Activated naive CD4-positive, alpha-beta T cell treated with anti-CD3 and anti-CD28 coated beads, Interleukin-2, amount 50 U/mL, for 24 hours (primary cell): ENCODE data around the gene TFF3.

Source experiments
- H3K27ac Mint-ChIP-seq: one replicate; pipeline ENCODE4 v1.8.0; 2021; ENCODE audit warnings: mild to moderate bottlenecking, mixed read lengths
- H3K27me3 Mint-ChIP-seq: one replicate; pipeline ENCODE4 v1.8.0; 2021; ENCODE audit warnings: mixed read lengths
- H3K36me3 Mint-ChIP-seq: one replicate; pipeline ENCODE4 v1.8.0; 2021; ENCODE audit warnings: mixed read lengths
- H3K4me1 Mint-ChIP-seq: one replicate; pipeline ENCODE4 v1.8.0; 2021; ENCODE audit warnings: mixed read lengths
- H3K4me3 Mint-ChIP-seq: one replicate; pipeline ENCODE4 v1.8.0; 2021; ENCODE audit warnings: mild to moderate bottlenecking, mixed read lengths
- H3K9me3 Mint-ChIP-seq: one replicate; pipeline ENCODE4 v1.8.0; 2021; ENCODE audit warnings: mixed read lengths

TFF3 gene

GRCh38 chr21:42306366-42307035, 8.7 kb downstream of the TFF3 start:
- Mint-ChIP-seq H3K36me3 (no peaks in the 10 kb centered on the region), H3K9me3 (no peaks in the 10 kb centered on the region), H3K27ac (no peak overlapping the region), H3K4me1 (peaks cover 6% of the 10 kb centered on the region), H3K4me3 (no peak overlapping the region), H3K27me3 (no peaks in the 10 kb centered on the region)

- H3K27ac Mint-ChIP-seq: no peak overlapping the region
Measured at GRCh38 chr21:42305707-42306147, 9.5 kb downstream of the TFF3 start.

GRCh38 chr21:42304556-42305454, 10.4 kb downstream of the TFF3 start:
- Mint-ChIP-seq H3K9me3 (no peaks in the 10 kb centered on the region), H3K27ac (no peak overlapping the region), H3K27me3 (no peaks in the 10 kb centered on the region), H3K36me3 (no peaks in the 10 kb centered on the region), H3K4me3 (no peak overlapping the region), H3K4me1 (peaks cover 10% of the 10 kb centered on the region)

More at GRCh38 chr21:42305707-42306147, 9.5 kb downstream of the TFF3 start:
- H3K27me3 Mint-ChIP-seq: no peaks in the 10 kb centered on the region
- no peaks in the 10 kb centered on the region for H3K36me3 Mint-ChIP-seq
- H3K4me1 Mint-ChIP-seq: peaks cover 6% of the 10 kb centered on the region
- H3K4me3 Mint-ChIP-seq: no peak overlapping the region
- no peaks in the 10 kb centered on the region for H3K9me3 Mint-ChIP-seq

GRCh38 chr21:42303443-42303842, 11.8 kb downstream of the TFF3 start:
- Mint-ChIP-seq H3K36me3 (no peaks in the 10 kb centered on the region), H3K4me3 (no peak overlapping the region), H3K27me3 (no peaks in the 10 kb centered on the region), H3K4me1 (peaks cover 5% of the 10 kb centered on the region), H3K27ac (no peak overlapping the region), H3K9me3 (no peaks in the 10 kb centered on the region)

GRCh38 chr21:42302794-42303193, 12.4 kb downstream of the TFF3 start:
- Mint-ChIP-seq H3K27ac (no peak overlapping the region), H3K27me3 (no peaks in the 10 kb centered on the region), H3K4me3 (no peak overlapping the region), H3K36me3 (no peaks in the 10 kb centered on the region), H3K4me1 (peaks cover 5% of the 10 kb centered on the region), H3K9me3 (no peaks in the 10 kb centered on the region)

GRCh38 chr21:42302076-42302650, 13.0 kb downstream of the TFF3 start:
- H3K36me3 Mint-ChIP-seq: peaks cover 1% of the 10 kb centered on the region
- no peak overlapping the region for H3K4me3 Mint-ChIP-seq
- H3K4me1 Mint-ChIP-seq: peaks cover 5% of the 10 kb centered on the region
- H3K27ac Mint-ChIP-seq: no peak overlapping the region
- H3K27me3 Mint-ChIP-seq: no peaks in the 10 kb centered on the region
- H3K9me3 Mint-ChIP-seq: no peaks in the 10 kb centered on the region

- Mint-ChIP-seq H3K27me3 (no peaks in the 10 kb centered on the region), H3K4me1 (peaks cover 5% of the 10 kb centered on the region), H3K4me3 (no peak overlapping the region), H3K36me3 (peaks cover 4% of the 10 kb centered on the region), H3K9me3 (no peaks in the 10 kb centered on the region), H3K27ac (no peak overlapping the region)
Measured at GRCh38 chr21:42301371-42302075, 13.7 kb downstream of the TFF3 start.

GRCh38 chr21:42300956-42301355, 14.3 kb downstream of the TFF3 start:
- Mint-ChIP-seq H3K9me3 (no peaks in the 10 kb centered on the region), H3K4me3 (no peak overlapping the region), H3K4me1 (peaks cover 5% of the 10 kb centered on the region), H3K27ac (no peak overlapping the region), H3K27me3 (no peaks in the 10 kb centered on the region), H3K36me3 (peaks cover 4% of the 10 kb centered on the region)

GRCh38 chr21:42300045-42300583, 15.1 kb downstream of the TFF3 start:
- H3K27ac Mint-ChIP-seq: no peak overlapping the region
- no peaks in the 10 kb centered on the region for H3K9me3 Mint-ChIP-seq
- no peaks in the 10 kb centered on the region for H3K27me3 Mint-ChIP-seq
- H3K4me1 Mint-ChIP-seq: peaks cover 5% of the 10 kb centered on the region
- no peak overlapping the region for H3K4me3 Mint-ChIP-seq
- peaks cover 4% of the 10 kb centered on the region for H3K36me3 Mint-ChIP-seq

GRCh38 chr21:42299324-42300044, 15.7 kb downstream of the TFF3 start:
- H3K27ac Mint-ChIP-seq: no peak overlapping the region
- peaks cover 5% of the 10 kb centered on the region for H3K4me1 Mint-ChIP-seq
- H3K27me3 Mint-ChIP-seq: no peaks in the 10 kb centered on the region
- H3K9me3 Mint-ChIP-seq: no peaks in the 10 kb centered on the region
- no peak overlapping the region for H3K4me3 Mint-ChIP-seq
- H3K36me3 Mint-ChIP-seq: peaks cover 6% of the 10 kb centered on the region

- H3K36me3 Mint-ChIP-seq: peaks cover 6% of the 10 kb centered on the region
- no peak overlapping the region for H3K27ac Mint-ChIP-seq
- no peaks in the 10 kb centered on the region for H3K27me3 Mint-ChIP-seq
- peaks cover 5% of the 10 kb centered on the region for H3K4me1 Mint-ChIP-seq
- no peaks in the 10 kb centered on the region for H3K9me3 Mint-ChIP-seq
- no peak overlapping the region for H3K4me3 Mint-ChIP-seq
Measured at GRCh38 chr21:42298657-42299056, 16.6 kb downstream of the TFF3 start.

- Mint-ChIP-seq H3K36me3 (peaks cover 6% of the 10 kb centered on the region), H3K4me1 (peaks cover 5% of the 10 kb centered on the region), H3K4me3 (no peak overlapping the region)
Measured at GRCh38 chr21:42298237-42298636, 17.0 kb downstream of the TFF3 start.

GRCh38 chr21:42297377-42297776, 17.8 kb downstream of the TFF3 start:
- Mint-ChIP-seq H3K9me3 (no peaks in the 10 kb centered on the region), H3K27ac (no peak overlapping the region), H3K4me3 (no peak overlapping the region), H3K36me3 (peaks cover 6% of the 10 kb centered on the region), H3K27me3 (no peaks in the 10 kb centered on the region), H3K4me1 (peaks cover 5% of the 10 kb centered on the region)

More at GRCh38 chr21:42298237-42298636, 17.0 kb downstream of the TFF3 start:
- Mint-ChIP-seq H3K27ac (no peak overlapping the region), H3K9me3 (no peaks in the 10 kb centered on the region), H3K27me3 (no peaks in the 10 kb centered on the region)

GRCh38 chr21:42296501-42296900, 18.7 kb downstream of the TFF3 start:
- no peaks in the 10 kb centered on the region for H3K27me3 Mint-ChIP-seq
- H3K36me3 Mint-ChIP-seq: peaks cover 6% of the 10 kb centered on the region
- H3K4me3 Mint-ChIP-seq: no peak overlapping the region
- no peak overlapping the region for H3K27ac Mint-ChIP-seq
- H3K4me1 Mint-ChIP-seq: peaks cover 5% of the 10 kb centered on the region
- no peaks in the 10 kb centered on the region for H3K9me3 Mint-ChIP-seq

GRCh38 chr21:42295845-42296244, 19.4 kb downstream of the TFF3 start:
- no peak overlapping the region for H3K4me3 Mint-ChIP-seq
- no peaks in the 10 kb centered on the region for H3K9me3 Mint-ChIP-seq
- peaks cover 6% of the 10 kb centered on the region for H3K36me3 Mint-ChIP-seq
- peaks cover 5% of the 10 kb centered on the region for H3K4me1 Mint-ChIP-seq
- no peak overlapping the region for H3K27ac Mint-ChIP-seq
- H3K27me3 Mint-ChIP-seq: no peaks in the 10 kb centered on the region
